ENCODE data around the gene GAMT.
A peak's percentile ranks its signal among the peaks of the same experiment; 100 is the strongest.

The GAMT gene

DNA sequence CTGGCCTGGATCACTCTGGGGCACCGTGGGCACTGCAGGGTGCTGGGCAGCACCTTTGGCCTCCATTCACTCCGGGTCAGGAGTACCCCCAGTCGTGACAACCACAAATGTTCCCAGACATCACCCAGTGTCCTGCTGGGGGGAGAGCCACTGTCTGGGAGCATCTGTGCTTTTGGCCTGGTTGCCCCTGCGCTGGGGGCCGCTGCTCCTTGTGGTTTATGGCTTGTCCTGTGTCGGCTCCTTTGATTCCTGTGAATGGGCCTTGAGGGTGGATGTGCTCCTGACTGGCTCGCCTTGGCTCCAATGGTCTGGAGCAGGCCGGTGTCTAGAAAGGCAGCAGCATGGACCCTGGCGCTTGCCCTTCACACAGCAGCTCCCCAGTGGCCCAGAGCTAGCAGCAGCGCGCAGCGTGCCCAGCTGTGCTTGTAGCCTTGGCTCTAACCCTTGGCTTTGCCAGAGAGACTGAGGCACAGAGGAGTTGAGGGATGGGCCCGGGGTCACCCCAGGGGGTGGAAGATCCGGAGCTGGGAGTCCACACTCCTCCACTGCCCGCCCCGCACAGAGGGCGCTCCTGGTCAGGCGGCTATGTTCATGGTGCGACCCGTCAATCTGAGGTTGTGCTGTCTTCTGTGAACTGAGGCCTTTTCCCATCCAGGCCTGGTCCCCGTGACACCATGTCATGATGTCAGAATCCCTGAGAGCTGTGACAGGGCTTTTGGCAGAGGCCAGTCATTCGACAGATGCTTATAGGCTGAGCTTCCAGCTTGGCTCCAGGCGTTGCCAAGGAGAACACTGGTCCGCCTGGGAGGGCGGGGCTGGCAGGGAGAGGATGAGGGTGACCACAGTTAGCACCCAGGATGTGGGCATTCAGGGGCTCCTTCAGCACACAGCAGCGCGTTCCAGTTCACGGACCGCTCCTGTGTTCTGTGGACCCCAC lies 10.2 kb upstream of the GAMT start:
- no peak for TF ChIP-seq CTCF (IDR thresholded peaks at IDR 0.05; ENCODE audit: low read depth, low read length, missing control alignments)
- no peak overlapping the region for H3K27ac ChIP-seq
- in situ Hi-C loops (cut with HindIII; ENCODE audit: low pct_ligation_motif_present, low sequenced_read_pairs): loop anchor here (5.0 kb wide), 1 partner anchor 129 kb away; no protein-coding TSS in a partner anchor
- H3K27me3 ChIP-seq (replicated peaks): no peaks in the 10 kb centered on the region
- H3K36me3 ChIP-seq (replicated peaks): peaks cover 7% of the 10 kb centered on the region
- H3K4me3 ChIP-seq (ENCODE audit: low read depth, low read length): no peak overlapping the region
- DNase-seq: peak; percentile 24

GRCh38 chr19:1410789-1411188 lies 9.4 kb upstream of the GAMT start:
- in situ Hi-C loops (cut with HindIII; ENCODE audit: low pct_ligation_motif_present, low sequenced_read_pairs): loop anchor here (5.0 kb wide), 1 partner anchor 128 kb away; no protein-coding TSS in a partner anchor
- no peak for TF ChIP-seq CTCF (IDR thresholded peaks at IDR 0.05; ENCODE audit: low read depth, low read length, missing control alignments)
- peaks cover 7% of the 10 kb centered on the region for H3K36me3 ChIP-seq (replicated peaks)
- no peaks in the 10 kb centered on the region for H3K27me3 ChIP-seq (replicated peaks)
- DNase-seq: no peak
- peak overlapping the region; percentile 17 for H3K27ac ChIP-seq
- H3K4me3 ChIP-seq (ENCODE audit: low read depth, low read length): no peak overlapping the region

- peak; percentile 43 for DNase-seq
- no peak for TF ChIP-seq CTCF (IDR thresholded peaks at IDR 0.05; ENCODE audit: low read depth, low read length, missing control alignments)
- Histone ChIP-seq H3K36me3 (replicated peaks) (peaks cover 7% of the 10 kb centered on the region), H3K27ac (peak overlapping the region; percentile 17), H3K27me3 (replicated peaks) (no peaks in the 10 kb centered on the region), H3K4me3 (ENCODE audit: low read depth, low read length) (peak overlapping the region; percentile 83)
- in situ Hi-C loops (cut with HindIII; ENCODE audit: low pct_ligation_motif_present, low sequenced_read_pairs): loop anchor here (5.0 kb wide), 1 partner anchor 128 kb away; no protein-coding TSS in a partner anchor
Measured at GRCh38 chr19:1410136-1410786, 8.9 kb upstream of the GAMT start.

DNA sequence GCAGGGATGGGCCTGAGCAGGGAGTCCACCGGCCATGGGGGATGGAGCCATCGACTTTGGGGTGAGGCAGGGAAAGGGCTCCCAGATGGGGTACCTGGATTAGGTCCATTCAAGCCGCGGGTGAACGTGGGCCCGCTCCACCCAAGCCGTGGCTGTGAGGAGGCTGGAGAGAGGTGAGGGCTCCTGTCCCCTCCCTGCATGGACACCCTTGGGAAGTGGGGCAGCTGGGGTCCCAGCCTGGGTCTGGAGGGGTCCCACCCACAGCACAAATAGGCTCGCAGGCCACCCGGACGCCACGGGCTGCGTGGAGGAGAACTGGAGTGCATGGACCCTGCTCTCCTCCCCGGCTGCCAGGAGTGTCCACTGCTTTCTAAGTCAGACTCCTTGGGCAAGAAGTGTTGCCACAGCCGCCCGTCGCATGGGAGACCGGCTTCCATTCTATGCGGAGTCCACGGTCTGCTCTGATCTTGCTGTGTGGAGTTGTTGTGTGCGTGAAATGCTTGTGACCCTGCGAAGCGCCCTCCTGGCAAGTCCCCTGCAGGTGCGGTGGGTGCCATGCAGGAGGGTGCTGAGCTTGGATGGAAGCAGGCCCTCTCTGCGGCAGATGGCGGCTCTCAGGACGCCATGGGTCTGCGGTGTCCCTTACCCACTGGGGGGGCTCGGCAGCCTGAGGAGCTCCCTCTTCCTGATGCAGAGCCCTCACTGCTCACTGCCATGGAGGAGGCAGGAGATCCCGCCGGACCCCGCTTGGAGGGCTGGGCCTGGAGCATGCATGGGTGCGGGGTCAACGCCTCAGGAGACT lies 8.1 kb upstream of the GAMT start:
- in situ Hi-C loops (cut with HindIII; ENCODE audit: low pct_ligation_motif_present, low sequenced_read_pairs): loop anchor here (5.0 kb wide), 1 partner anchor 127 kb away; no protein-coding TSS in a partner anchor
- H3K27me3 ChIP-seq (replicated peaks): no peaks in the 10 kb centered on the region
- H3K36me3 ChIP-seq (replicated peaks): peaks cover 7% of the 10 kb centered on the region
- no peak for TF ChIP-seq CTCF (IDR thresholded peaks at IDR 0.05; ENCODE audit: low read depth, low read length, missing control alignments)
- peak overlapping the region; percentile 86 for H3K27ac ChIP-seq
- DNase-seq: no peak
- H3K4me3 ChIP-seq (ENCODE audit: low read depth, low read length): peak overlapping the region; percentile 83

- no peaks in the 10 kb centered on the region for H3K27me3 ChIP-seq (replicated peaks)
- H3K4me3 ChIP-seq (ENCODE audit: low read depth, low read length): peak overlapping the region; percentile 83
- peaks cover 7% of the 10 kb centered on the region for H3K36me3 ChIP-seq (replicated peaks)
- in situ Hi-C loops (cut with HindIII; ENCODE audit: low pct_ligation_motif_present, low sequenced_read_pairs): no loop called here
- DNase-seq: peak; percentile 37
- no peak for TF ChIP-seq CTCF (IDR thresholded peaks at IDR 0.05; ENCODE audit: low read depth, low read length, missing control alignments)
- H3K27ac ChIP-seq: peak overlapping the region; percentile 86
Measured at GRCh38 chr19:1408300-1409203, 7.2 kb upstream of the GAMT start.

Data from brain microvascular endothelial cell (primary cell).